ENCODE measurements around the gene PTPRN2.
"Not testable (repeated sequence)": the region's sequence is repeated elsewhere in the genome, so short reads cannot be mapped to it uniquely, and the experiment has no call there.

Gene PTPRN2

GRCh38 chr7:157599491-157599890 is 988.1 kb downstream of the PTPRN2 start:
- no peak for DNase-seq

GRCh38 chr7:157597562-157597961 is 990.1 kb downstream of the PTPRN2 start:
- no peak for DNase-seq

GRCh38 chr7:157596881-157597280 is 990.7 kb downstream of the PTPRN2 start:
- DNase-seq, result no peak

- DNase-seq, result no peak
Observed at GRCh38 chr7:157596471-157596870, 991.2 kb downstream of the PTPRN2 start.

- no peak for DNase-seq
Observed at GRCh38 chr7:157596026-157596425, 991.6 kb downstream of the PTPRN2 start.

- DNase-seq, result no peak
Observed at GRCh38 chr7:157595086-157595855, 992.4 kb downstream of the PTPRN2 start.

- DNase-seq, result no peak
Observed at GRCh38 chr7:157594306-157594705, 993.3 kb downstream of the PTPRN2 start.

- no peak for DNase-seq
Observed at GRCh38 chr7:157593541-157593940, 994.1 kb downstream of the PTPRN2 start.

- not testable (repeated sequence) for DNase-seq
Observed at GRCh38 chr7:157592636-157593320, 994.8 kb downstream of the PTPRN2 start.

GRCh38 chr7:157590526-157590925 is 997.1 kb downstream of the PTPRN2 start:
- DNase-seq, result no peak

GRCh38 chr7:157589680-157590079 is 997.9 kb downstream of the PTPRN2 start:
- no peak for DNase-seq

- DNase-seq, result no peak
Observed at GRCh38 chr7:157587805-157588560, 999.6 kb downstream of the PTPRN2 start.

- no peak for DNase-seq
Observed at GRCh38 chr7:157587051-157587804, 1000.4 kb downstream of the PTPRN2 start.

GRCh38 chr7:157586426-157586955 is 1001.1 kb downstream of the PTPRN2 start:
- DNase-seq, result no peak

GRCh38 chr7:157585113-157585861 is 1002.3 kb downstream of the PTPRN2 start:
- DNase-seq, result no peak

- DNase-seq, result no peak
Observed at GRCh38 chr7:157584420-157584819, 1003.2 kb downstream of the PTPRN2 start.

- DNase-seq, result no peak
Observed at GRCh38 chr7:157581740-157582139, 1005.9 kb downstream of the PTPRN2 start.

- no peak for DNase-seq
Observed at GRCh38 chr7:157580324-157580723, 1007.3 kb downstream of the PTPRN2 start.

- DNase-seq, result no peak
Observed at GRCh38 chr7:157579425-157579824, 1008.2 kb downstream of the PTPRN2 start.

- no peak for DNase-seq
Observed at GRCh38 chr7:157577796-157578339, 1009.8 kb downstream of the PTPRN2 start.

- peak; percentile 14 for DNase-seq
Observed at GRCh38 chr7:157577061-157577460, 1010.6 kb downstream of the PTPRN2 start.
